NCI-H1417 (cell line): ENCODE results near the gene ABLIM2.

Source experiments
- DNase-seq, 3 experiments: peaks; one replicate each; lab custom pipeline; 2025; lab: John Stamatoyannopoulos, UW

ABLIM2 gene

DNA sequence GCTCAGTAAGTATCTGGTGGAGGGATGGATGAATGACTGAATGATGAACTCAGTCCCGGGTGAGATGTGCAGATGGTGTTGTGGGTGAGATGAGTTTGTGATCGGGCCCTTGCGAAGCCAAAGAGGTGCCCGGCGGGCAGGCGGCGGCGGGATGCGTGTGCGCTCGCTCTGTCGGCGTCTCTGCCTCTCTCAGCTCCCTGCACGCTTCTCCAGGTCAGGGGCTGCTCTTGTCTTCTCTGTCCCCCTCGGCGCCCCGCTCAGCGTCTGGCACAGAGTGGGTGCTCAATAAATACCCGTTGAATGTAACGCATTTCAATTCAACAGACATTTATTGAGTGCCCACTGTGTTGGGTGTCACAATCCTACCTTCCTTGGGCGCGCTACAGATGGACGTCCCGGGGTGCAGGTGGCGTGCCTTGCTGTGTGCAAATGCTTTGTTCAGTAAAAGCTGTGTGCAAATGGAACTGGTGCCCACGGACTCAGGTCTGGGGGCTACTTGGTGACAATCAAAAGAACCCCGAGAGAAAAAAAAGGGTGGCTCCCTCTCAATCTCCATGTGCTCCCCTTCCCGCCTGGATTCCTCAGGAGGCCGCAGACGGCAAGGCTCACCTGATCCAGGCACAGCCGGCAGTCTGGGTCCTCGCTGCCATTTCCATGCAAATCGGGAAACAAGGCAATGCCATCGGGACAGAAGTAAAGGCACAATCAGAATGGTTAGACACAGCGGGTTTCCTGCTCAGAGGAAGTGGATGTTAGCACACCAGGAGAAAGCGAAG is 153.4 kb downstream of the ABLIM2 start:
- DNase-seq: no peak

- no peak for DNase-seq
Measured at GRCh38 chr4:8004066-8004465, 154.5 kb downstream of the ABLIM2 start.

DNA sequence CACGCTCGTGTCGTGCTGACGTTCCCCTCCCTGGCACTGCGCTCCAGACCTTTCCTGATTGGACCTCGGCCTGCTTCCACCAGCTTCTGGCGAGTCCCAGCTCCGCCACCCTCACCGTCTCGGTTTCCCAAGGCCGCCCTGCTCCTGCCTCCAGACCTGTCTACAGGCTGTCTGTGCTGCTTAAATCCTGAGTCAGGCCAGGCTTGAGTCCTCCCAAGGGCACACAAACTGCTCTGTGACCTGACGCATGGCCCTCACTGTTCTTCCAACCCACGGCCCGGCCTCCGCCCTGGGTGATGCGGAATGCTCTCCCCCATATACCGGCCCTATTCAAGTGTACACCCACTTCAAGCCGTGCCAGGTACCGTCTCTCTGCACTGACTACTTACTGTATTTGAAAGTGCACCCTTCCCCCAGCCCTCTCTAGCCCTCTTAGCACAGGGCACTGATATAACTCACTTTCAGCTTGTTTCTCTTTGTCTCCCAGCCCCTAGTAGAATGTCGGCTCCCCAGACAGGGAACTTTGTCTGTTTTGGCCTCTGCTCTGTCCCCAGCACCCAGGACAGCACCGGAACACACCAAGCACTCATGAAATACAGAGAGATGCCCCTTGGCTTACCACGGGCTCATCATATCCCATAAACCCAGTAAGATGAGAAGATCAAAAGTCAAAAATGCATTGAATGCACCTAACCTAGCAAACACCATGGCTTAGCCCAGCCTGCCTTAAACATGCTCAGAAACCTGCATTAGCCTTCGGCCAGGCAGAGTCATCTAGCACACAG is 155.9 kb downstream of the ABLIM2 start:
- DNase-seq: no peak

DNA sequence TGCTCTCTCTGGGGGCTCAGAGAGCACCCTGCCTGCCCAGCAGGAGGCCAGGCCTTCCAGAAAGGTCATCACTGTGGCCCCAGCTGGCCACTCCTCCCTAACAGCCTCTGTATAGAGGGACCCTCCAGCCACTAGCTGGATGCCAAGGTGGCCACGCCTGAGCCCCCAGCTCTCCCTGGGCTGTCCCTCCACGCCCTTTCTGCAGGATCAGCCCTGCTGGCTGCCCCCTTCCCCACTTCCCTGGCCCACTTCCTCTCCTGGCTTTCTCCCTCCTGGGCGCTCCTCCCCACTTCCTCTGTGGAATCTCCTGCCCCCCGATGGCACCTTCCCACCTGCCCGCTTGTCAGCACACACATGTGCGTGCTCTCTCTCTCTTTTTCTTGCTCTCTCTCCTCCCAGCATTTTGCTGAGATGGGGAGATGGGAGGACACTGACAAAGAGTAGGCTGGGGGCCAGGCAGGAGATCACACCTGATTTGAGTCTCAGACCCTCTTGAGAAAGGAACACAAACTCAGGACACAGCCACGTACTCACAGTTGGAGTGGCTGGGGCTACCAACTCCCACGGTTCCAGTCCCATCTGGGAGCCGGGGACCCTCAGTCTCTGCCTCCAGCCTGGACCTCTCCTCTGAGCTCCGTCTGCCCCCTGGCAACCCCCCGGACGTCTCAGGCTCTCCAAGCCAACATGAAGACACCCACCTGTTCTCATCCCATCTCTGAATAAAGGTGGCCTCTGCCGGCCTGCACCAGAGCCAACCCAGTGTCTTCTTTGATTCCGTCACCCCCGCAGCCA is 156.9 kb downstream of the ABLIM2 start:
- no peak for DNase-seq

GRCh38 chr4:8000721-8001491 is 157.7 kb downstream of the ABLIM2 start:
- DNase-seq: no peak

DNA sequence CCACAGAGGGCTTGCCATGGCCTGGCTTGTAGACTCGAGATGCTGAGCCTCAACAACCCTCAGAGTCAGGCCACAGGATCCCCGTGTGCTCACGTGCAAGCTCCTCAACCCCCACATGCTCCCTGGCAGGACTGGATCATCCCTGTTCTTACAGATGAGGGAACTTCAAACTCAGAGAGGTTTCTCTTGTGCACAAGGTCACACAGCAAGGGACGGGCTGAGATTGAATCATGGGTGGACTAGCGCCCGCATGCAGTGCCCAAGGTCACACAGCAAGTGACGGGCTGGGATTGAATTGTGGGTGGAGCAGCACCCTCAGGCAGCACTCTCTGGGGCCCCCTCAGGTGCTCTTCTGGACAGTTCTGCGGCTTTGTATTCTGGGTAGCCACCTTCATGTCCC is 158.4 kb downstream of the ABLIM2 start:
- no peak for DNase-seq

DNA sequence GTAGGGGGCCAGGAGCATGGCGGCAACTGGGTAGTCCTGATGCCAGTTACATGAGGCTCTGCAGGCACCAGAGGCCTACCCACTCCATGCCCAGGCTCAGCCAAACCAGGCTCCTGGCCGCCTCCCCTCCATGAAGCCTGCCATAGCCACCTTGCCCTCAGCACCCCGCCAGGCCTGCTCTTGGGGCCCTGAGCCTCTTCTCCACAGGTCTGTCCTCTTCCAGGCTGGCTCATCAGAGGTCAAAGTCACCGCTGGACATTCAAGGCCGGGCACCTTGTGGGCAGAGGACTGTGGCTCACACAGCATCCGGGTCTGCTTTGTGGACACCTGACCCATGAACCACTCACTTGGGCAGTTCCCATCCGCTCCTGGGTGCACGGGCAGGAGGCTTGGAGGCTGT is 158.9 kb downstream of the ABLIM2 start:
- DNase-seq: no peak

DNA sequence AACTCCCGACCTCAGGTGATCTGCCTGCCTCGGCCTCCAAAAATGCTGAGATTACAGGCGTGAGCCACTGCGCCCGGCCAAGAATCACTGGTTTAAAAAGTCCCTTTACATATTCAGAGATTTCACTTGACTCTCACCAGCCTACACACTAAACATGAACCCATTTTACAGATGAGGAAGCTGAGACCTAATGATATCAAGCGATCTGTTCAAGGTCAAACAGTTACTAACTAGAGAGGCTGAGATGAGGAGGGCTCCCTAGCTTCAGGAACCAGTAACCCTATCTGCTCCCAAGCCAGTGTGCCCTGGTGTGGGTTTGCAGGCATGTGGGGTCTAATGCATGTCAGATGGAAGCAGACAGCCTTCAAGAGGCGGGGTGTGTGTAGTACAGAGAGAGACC is 159.3 kb downstream of the ABLIM2 start:
- no peak for DNase-seq

- no peak for DNase-seq
Measured at GRCh38 chr4:7998447-7998846, 160.2 kb downstream of the ABLIM2 start.

DNA sequence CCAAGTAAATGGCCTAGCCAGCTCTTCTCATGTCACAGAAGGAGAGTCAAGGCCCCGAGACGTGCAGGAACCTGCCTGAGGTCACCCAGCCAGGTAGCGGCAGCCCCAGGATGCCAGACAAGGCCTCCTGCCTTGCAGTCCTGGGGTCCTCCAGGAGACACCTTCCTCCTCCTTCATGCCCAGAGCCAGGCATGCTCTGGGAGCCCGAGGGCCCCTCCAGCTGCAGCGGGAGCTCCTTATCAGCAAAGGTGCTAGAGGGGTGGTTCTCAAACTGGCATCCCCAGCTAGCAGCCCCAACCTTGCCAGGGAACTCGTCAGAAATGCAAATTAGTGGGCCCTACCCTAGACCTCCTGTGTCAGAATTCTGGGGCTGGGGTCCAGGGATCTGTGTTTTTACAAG is 162.7 kb downstream of the ABLIM2 start:
- no peak for DNase-seq

DNA sequence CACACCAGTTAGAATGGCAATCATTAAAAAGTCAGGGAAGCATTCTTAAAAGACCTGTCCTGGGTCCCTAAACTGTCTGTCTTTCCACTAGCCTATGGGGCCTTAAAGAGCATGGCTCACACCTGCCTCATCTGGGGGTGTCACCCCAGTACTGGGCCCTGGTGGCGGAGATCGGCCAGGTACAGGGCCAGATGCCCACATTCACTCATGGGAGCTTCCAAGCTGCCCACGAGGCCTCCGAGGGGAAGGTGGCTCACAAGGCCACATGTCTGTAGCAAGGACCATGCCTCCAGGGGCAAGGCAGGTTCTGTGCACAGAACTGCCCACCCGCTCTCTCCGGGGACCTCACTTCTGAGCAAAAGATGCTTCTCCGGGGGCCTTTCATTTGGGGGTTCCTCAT is 163.5 kb downstream of the ABLIM2 start:
- DNase-seq: no peak

GRCh38 chr4:7993671-7994070 is 164.9 kb downstream of the ABLIM2 start:
- no peak for DNase-seq

- DNase-seq: no peak
Measured at GRCh38 chr4:7992846-7993245, 165.8 kb downstream of the ABLIM2 start.

- DNase-seq: no peak
Measured at GRCh38 chr4:7990807-7991459, 167.7 kb downstream of the ABLIM2 start.

GRCh38 chr4:7989654-7990053 is 169.0 kb downstream of the ABLIM2 start:
- DNase-seq: no peak

GRCh38 chr4:7988437-7988836 is 170.2 kb downstream of the ABLIM2 start:
- no peak for DNase-seq

GRCh38 chr4:7987148-7987989 is 171.2 kb downstream of the ABLIM2 start:
- peak; percentile 56 to 85 (median 84) for DNase-seq

DNA sequence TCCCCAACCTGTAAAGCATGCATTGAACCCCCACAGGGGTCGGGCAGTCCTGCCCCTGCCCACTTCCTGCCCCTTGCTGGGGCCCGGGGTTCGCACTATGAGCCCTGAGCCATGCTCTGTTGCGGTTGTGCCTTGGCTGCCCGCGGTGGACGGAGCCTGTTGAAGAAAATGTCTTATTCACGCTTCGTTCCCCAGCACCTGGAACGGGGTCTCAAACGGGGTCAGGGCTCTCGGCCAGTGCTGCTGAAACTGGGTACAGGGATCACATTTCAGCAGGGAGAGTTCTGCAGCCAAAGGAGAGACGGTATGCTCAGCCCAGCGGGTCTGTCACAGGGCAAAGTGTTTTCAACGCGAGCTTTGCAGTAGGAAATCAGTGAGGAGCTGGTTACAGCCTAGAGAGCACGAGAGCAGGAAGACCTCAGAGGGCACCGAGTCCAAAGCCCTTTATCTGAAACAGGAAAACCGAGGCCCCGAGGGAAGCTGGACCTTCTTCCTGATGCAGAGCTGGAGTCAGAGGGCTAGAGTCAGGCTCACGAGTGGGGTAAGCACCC is 172.6 kb downstream of the ABLIM2 start:
- peak in 1 of 3 experiments; percentile 23 for DNase-seq

GRCh38 chr4:7985072-7985471 is 173.5 kb downstream of the ABLIM2 start:
- no peak for DNase-seq

GRCh38 chr4:7984286-7984925 is 174.2 kb downstream of the ABLIM2 start:
- no peak for DNase-seq
